Eye (tissue), 1 donor: Measurements from ENCODE around the gene FAM24B.
"Not testable (repeated sequence)": the region's sequence is repeated elsewhere in the genome, so short reads cannot be mapped to it uniquely, and the experiment has no call there.

Experiments
- DNase-seq: peaks from one replicate; pipeline ENCODE4 v3.0.0-alpha.2; 2015

Gene FAM24B, protein sequence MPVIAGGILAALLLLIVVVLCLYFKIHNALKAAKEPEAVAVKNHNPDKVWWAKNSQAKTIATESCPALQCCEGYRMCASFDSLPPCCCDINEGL

DNA sequence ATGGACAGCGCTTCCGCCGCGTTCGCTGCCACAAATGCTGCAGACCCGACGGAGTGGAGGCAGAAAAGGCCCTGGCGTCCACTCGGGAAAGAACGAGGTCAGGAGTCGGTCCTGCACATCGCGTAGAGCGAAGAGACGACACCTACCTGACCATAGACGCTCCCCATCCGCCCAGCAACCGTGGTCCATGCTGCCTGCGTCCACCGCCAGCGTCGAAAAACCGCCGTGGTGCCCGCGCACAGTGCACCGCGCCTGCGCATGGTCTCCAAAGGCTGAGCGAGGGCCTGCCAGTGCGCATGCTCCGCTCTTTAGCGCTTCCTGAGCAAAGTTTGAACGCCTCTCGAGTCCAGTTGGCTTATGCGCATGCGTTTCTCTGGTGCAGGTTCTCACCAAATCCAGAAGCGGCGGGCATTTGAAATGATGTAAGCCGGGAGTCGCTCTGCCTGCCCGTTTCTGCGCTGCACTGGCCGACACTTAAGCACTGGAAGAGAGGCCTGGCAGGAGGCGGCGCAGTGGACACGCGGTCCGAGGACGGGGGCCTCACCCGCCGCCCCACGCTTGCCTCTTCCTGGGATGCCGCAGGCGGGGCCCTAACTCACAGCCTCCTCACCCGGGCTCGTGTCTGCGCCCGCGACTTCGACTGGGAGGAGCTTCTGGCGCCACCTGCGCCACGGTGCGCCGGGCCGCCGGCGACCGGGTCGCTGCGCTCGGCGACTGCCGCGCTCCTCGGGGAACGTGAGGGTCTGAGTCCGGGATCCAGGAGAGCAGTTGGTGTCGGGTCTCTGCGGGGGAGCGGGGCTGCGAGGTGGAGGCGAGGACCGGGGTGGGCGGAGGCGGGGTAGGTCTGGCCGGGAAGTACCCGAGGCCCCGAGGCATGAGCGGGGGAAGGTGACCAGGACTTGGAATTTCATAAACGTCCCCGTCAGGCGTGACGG lies at the start of gene FAM24B:
Gene FAM24B (minus strand): TSS at position 243 of the 935 bp plus-strand sequence. CDS start 29,066 bp downstream, outside the sequence.
- peak; percentile 99 for DNase-seq

DNA sequence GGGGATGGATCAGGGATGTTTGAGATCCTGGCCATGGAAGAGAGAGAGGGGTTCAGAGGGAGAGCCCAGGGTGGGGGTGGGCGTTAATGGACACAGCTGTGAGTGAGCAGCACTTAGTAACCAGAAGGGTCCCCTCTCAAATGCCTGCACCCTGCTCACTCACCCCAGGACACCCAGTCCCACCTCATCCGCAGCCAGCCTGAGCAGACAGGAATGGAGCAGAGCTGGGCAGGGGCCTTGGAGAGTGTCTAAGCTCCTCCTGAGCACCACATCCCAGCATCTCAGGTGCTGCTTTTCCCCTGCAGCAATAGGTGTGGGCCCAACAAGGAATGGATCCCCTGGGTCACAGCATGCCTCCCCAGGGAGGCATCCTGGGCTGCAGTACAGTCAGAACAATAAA lies 36.3 kb upstream of the FAM24B start:
- no peak for DNase-seq

DNA sequence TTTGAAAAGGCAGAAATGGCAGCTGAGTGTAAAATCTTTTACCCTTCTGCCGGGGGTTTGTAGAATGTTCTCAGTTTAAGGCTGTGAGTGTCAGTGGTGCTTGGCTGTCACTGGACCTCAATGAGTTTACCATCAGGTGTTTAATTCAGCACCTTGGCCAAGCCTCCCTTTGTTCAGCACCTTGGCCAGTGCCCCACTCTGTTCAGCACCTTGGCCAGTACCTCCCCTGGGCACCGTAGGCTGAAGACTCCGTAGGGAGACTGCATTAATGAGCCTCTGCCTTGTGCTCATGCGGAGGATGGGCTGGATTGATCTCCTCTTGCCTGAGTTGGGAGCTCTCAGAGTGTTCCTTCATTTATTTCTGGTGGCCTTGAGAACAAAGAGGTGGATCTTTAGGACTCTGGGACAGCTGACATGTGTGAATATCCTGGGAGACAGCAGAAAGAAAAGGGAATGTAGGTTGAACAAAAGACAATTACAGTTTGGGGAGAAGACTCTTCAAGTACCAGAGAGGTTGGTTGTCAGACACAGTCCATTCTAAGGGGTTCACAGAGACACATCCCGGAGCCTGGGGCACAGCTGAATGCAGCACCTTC lies 32.6 kb upstream of the FAM24B start:
- DNase-seq: peak; percentile 86

DNA sequence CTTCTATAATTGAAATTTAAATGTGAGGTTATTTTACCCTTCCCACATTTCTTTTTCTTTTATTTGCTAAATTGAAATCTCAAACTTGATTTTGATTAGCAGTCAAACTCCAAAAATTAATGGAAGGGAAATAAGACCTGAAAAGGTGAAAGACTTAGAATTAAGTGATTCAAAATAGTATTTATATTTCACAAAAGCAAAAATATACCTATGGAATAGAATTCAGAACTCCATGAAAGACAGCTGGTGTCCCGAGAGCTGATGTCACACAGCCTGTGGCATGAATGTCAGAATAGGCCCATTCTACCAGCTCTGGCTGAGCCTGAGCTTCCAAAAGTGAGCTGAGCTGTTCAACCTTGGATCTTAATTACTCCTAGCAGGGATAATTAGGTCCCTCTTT lies 30.9 kb upstream of the FAM24B start, which contains the start of gene FAM24A:
Gene FAM24A (plus strand): TSS at position 301 of the 400 bp plus-strand sequence. CDS start 1,025 bp downstream, outside the sequence.
- no peak for DNase-seq

DNA sequence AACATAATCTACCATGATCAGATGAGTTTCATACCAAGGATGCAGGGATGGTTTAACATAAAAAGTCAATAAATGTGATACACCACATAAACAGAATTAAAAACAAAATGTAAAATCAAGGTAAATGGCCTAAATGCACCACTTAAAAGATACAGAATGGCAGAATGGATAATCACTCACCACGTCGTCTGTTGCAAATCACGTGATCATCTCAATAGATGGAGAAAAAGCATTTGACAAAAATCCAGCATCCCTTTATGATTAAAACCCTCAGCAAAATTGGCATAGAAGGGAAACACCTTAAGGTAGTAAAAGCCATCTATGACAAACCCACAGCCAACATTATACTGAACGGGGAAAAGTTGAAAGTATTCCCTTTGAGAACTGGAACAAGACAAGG lies 24.5 kb upstream of the FAM24B start:
- DNase-seq: not testable (repeated sequence)

DNA sequence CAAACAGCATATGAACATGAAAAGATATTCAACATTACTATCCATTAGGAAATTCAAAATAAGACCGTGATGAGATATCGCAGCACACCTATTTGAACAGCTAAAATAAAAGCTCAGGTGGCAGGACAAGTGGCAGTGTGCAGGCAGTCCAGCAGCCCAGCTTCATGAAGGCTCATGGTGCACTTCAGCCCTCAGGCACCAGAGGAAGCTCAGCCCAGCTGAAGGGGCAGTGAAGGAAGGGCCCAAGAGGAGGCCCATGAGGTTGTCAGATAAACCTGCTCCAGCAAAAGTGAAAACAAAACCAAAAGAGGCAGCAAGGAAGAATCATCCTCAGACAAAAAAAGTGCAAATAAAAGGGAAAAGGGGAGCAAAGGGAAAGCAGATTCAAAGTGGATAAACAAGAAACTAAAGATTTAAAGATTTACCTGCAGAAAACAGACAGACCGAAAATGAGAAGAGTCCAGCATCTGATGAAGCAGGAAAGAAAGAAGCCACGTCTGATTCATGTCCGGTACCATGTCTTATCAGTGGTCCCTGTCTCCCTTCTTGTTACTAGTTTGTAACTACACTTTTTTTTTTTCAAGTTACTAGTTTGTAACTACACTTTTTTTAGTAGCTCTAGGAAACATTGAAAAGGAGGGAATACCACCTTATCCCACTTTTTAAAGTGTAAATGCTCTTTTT lies 15.0 kb upstream of the FAM24B start:
- DNase-seq: no peak

DNA sequence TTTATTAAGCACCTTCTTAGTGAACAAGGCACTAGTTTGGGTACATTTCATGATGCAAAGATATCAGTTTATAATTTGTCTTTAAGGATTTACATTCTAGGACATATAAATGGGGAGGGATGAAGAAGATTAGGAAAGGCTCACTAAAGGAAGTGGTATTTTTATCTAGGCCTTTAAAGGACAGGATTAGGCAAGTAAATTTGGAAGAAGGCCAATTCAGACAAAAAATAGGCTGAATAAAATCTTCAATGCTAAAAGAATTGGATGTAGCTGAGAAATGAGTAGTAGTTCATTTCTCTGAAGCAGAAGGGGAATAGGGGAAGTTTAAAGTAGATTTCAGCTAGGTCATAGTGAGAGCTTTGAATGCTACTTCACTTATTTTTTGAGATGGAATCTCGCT lies 4.8 kb upstream of the FAM24B start:
- DNase-seq: no peak

DNA sequence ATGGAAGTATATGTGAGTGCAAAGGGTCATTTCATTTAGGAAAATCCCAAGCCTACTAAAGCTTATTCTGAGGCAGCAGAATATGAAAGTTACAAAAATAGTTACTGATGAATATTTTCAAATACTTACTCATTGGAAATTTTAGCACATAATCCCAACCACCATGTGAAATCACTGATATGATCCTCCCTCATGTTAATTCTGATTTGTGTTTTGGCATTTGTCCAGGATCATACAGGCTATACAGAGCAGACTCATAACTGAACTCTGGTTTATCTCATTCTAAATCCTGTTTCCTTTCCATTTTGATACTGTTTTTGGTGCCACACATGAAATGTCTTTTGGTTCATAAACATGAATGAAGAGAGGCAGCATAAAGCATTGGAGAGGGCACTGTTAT lies 3.4 kb upstream of the FAM24B start:
- no peak for DNase-seq

DNA sequence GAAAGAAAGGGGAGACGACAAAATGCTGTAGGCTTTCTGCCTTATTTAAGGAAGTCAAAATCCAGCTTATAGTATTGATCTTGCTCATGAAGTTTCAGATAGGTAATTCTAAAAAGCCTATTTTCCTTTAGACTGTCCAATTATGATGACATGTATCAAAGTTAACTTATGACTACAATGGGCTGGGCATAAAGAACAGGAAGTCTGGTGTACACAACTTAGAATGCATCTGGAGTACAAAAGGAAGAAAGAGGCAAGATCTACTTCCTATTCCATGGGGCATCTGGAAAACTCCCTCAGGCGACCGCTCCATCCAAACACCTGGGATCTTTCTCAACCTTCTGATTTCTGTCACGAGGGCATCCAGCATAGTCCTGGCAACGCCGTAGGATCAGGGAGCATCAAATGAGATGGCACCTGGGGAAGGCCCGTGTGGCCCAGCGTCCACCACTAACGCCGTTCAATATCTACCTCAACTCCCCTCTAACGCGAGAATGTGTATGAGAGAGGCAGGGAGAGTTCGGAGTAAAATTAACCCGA lies 512 bp downstream of the FAM24B start:
- no peak for DNase-seq

DNA sequence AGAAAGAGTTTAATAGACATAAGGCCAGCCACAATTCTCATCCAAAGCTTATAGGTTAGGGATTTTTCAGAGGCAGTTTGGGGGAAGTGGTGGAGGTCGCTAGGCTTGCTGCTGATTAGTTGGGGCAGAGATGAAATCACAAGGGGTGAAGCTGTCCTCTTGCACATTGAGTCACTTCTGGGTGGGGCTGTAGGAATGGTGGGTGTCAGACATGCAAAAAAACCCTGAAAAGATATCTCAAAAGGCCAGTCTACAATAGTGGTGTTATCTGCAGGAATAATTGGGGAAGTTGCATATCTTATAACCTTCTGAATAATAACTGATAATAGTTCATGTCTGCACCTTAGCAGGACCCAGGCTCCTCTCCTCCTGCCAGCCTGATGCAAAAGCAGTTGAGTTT lies 2.1 kb downstream of the FAM24B start:
- no peak for DNase-seq

DNA sequence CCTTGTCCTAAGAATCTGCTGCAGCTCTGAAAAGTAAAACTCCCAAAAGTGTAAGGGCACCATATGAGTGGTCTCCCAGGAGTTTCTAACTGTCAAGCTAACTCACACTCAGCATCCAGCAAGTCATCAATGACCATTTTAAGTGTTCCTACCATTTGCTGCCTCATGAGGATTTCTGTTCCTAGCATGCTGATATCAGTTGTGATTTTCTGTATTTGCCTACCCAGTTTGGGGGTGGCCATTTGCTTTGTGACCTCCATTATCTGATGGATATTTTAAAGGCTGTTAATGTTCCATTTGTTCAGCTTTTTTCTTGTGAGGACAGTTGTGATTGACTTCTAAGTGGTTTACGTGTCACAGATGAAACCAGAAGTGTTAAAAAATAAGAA lies 2.9 kb downstream of the FAM24B start:
- DNase-seq: peak; percentile 53

DNA sequence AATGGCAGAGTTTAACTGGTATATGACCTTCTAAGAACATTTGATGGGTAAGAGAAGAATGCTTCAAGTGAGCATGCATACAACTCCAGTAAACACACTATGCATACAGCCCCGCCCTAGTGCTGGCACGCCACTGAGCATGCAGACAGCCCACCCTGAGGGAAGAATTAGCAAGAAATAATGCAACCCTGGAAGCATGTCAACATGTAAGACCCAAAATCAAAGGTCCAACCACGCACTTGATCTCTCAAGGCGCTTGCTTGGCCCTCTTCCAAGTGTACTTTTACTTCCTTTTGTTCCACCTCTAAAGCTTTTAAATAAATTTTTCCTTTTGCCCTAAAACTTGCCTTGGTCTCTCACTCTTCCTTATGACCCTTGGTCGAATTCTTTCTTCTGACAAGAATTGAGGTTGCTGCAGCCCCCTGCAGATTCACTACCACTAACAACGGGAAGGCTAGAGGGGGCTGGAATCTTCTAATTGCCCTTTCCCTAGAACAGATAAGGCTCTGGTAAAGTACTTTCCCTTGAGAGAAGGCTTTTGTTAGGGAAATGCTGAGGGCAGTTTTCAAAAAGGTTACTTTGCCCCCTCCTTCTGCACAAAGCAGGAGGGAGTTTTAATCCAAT lies 3.4 kb downstream of the FAM24B start:
- no peak for DNase-seq

DNA sequence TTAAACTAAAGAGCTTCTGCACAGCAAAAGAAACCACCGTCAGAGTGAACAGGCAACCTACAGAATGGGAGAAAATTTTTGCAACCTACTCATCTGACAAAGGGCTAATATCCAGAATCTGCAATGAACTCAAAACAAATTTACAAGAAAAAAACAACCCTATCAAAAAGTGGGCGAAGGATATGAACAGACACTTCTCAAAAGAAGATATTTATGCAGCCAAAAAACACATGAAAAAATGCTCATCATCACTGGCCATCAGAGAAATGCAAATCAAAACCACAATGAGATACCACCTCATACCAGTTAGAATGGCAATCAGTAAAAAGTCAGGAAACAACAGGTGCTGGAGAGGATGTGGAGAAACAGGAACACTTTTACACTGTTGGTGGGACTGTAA lies 7.4 kb downstream of the FAM24B start:
- not testable (repeated sequence) for DNase-seq

DNA sequence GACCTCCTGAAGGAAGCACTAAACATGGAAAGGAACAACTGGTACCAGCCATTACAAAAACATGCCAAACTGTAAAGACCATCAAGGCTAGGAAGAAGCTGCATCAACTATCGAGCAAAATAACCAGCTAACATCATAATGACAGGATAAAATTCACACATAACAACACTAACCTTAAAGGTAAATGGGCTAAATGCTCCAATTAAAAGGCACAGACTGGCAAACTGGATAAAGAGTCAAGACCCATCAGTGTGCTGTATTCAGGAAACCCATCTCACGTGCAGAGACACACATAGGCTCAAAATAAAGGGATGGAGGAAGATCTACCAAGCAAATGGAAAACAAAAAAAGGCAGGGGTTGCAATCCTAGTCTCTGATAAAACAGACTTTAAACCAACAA lies 10.6 kb downstream of the FAM24B start:
- not testable (repeated sequence) for DNase-seq

DNA sequence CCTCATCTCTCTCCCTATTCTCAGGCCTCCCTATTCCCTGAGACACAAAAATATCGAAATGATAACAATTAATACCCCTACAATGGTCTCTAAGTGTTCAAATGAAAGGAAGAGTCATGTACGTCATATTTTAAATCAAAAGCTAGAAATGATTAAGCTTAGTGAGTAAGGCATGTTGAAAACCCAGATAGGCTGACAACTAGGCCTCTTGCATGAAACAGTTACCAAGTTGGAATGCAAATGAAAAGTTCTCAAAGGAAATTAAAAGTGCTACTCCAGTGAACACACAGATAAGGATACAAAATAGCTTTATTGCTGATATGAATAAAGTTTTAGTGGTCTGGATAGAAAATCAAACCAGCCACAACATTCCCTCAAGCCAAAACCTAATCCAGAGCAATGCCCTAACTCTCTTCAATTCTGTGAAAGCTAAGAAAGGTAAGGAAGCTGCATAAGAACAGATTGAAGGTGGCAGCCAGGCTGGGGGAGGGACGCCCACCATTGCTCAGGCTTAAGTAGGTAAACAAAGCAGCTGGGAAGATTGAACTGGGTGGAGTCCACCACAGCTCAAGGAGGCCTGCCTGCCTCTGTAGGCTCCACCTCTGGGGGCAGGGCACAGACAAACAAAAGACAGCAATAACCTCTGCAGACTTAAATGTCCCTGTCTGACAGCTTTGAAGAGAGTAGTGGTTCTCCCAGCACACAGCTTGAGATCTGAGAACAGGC lies 12.5 kb downstream of the FAM24B start:
- DNase-seq: not testable (repeated sequence)

DNA sequence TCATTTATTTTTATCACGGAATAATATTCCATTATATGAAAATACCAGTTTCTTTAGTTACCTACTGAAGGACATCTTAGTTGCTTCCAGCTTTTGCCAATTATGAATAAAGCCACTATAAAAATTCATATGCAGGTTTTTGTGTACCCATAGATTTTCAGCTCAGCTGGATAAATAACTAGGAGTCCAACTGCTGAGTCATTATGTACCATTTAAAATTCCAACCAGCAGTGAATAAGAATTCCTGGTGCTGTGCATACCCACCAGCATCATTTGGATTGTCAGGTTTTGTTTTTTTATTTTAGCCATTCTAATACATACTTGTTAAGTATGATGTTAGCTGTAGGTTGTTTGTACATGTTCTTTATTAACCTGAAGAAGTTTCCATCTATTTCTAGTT lies 14.5 kb downstream of the FAM24B start:
- DNase-seq: no peak

DNA sequence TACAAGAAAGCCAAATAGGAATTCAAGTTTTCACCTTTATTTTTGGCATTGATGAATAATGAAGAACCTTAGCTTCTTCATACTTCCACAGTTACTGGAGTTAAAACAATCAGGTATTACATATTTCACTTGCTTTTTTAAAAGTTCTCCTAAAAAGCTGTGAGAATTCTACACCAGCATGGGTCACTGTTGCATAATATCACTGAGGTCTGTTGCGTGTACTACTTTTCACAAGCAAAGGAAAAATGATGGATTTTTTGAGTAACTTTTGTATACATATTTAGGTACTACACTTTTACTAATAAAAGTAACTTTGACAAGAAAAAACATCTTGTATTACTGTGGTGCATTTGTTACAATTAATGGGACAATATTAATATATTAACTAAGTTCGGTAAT lies 15.2 kb downstream of the FAM24B start:
- DNase-seq: no peak

DNA sequence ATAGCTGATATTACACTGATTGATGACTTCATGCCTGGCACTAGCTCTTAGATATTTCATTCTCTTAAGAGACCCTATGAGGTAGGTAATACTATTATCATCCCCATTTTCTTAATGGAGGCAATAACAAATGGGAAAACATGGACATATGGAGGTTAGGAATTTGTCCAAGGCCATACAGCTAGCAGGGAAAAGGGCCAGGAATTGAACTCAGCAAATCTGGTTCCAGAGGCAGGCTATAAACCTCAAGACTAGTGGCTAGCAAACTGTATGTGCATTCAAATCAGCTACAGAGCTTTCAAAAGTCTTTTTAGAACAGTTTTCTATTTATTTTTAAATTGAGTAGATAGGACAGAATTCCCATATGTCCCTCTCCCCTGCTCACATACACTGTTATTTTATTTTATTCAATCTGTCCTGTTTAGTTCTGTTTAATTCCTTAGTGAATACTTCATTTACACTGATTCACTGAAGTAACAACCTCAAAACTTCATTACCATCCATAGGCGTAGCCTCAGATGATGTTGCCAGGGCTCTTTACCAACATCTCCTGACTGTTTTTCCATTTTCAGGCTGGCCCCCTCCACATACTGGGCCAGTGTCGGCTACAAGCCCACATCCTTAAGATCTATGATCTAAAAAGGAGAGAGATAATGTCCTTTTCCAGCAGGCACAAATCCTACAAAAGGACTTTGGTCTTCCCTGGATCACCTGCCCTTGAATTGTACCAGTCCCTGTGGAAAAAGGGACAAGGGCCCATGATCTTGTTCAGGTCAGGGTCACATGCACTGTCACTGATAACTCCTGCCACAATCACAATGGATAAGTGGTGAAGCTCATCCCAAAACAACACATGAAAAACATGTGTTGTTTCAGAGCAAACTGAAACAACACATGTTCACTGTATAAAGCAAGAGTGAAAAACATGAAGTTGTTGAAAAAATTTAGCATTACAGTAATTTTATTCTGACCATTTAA lies 15.9 kb downstream of the FAM24B start:
- no peak for DNase-seq

DNA sequence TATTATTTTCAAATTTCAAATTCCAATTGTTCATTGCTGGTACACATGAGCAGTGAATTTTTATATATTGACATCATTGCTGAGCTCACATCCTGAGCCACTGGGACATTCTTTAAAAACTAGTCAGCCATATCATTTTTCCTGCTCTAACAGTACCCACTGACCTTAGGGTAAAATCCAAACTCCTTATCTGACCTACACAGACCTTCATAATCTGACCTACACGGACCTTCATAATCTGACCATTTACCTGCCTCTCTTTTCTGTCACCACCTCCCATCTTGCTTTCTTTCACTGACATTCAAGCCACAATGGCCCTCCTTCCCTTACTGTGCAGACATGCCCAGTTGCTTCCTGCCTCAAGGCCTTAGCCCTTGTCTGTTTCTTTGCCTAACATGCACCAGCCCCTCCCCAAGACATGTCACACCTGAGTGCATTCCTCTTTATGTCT lies 17.6 kb downstream of the FAM24B start:
- no peak for DNase-seq

DNA sequence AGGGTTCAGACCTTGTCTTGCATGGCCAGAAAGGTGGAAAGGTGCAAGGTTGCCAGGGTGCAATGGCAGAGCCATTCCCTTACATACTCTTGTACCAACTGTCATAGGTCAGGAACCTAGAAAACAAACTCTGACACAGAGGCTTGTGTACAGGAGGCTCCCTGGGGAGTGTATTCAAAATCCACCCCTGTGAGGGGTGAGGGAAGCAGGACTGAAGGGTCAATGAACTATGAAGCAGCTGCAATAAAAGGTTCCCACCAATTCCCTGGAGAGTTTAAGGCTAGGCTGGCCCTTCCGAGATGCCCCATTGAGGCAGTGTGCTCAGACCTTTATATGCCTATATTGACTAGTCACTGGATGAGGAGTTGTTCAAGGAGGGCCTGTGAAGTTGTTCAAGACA lies 19.9 kb downstream of the FAM24B start:
- no peak for DNase-seq

DNA sequence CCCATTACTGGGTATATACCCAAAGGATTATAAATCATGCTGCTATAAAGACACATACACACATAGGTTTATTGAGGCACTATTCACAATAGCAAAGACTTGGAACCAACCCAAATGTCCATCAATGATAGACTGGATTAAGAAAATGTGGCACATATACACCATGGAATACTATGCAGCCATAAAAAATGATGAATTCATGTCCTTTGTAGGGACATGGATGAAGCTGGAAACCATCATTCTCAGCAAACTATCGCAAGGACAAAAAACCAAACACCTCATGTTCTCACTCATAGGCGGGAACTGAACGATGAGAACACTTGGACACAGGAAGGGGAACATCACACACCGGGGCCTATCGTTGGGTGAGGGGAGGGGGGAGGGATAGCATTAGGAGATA lies 21.3 kb downstream of the FAM24B start:
- DNase-seq: not testable (repeated sequence)
